K562 (cell line): ENCODE data around the gene ZNF837. TPM values are rescaled to one million over a fixed set of nuclear protein-coding genes. Genes with fewer than 3 reads are reported as not detected.

ENCODE experiments used
- CHD4 ChIP-seq: fragments of 200-600 bp; sonication (generic); IDR thresholded peaks from 3 replicates; pipeline ENCODE4 v1.6.1; 2012; ENCODE audit warnings: low read depth, mild to moderate bottlenecking, mixed read lengths, low read length, inconsistent platforms; ENCODE audit not compliant: insufficient read depth, insufficient replicate concordance, poor library complexity, severe bottlenecking
- CREB1 ChIP-seq, 2 experiments: sonication (generic) in 1 of 2; formaldehyde crosslinking in 1 of 2; IDR thresholded peaks; 2 replicates each; pipeline versions ENCODE4 v1.6.1 to v1.8.0; 2012 to 2022; ENCODE audit warnings: inconsistent platforms in 1 of 2, mild to moderate bottlenecking in 1 of 2, missing genetic modification reagents in 1 of 2, moderate library complexity in 1 of 2
- DDX20 ChIP-seq: fragments of 450-650 bp; IDR thresholded peaks from 2 replicates; pipeline ENCODE4 v1.6.1; 2016; ENCODE audit warnings: missing genetic modification characterization, low read depth, mild to moderate bottlenecking, missing compliant biosample characterization, moderate library complexity
- FOS ChIP-seq: IDR thresholded peaks from 3 replicates; pipeline ENCODE4 v1.6.1; 2011; ENCODE audit not compliant: insufficient read length; ENCODE audit errors: extremely low read depth
- GABPA ChIP-seq: fragments of 200-800 bp; sonication (Bioruptor generic); conservative IDR thresholded peaks from 2 replicates; pipeline ENCODE4 v1.6.1; 2016; ENCODE audit warnings: low read depth, missing genetic modification characterization, missing compliant biosample characterization
- GTF3C2 ChIP-seq: IDR thresholded peaks from 3 replicates; pipeline ENCODE4 v1.6.1; 2011; ENCODE audit warnings: borderline replicate concordance, mild to moderate bottlenecking, moderate library complexity; ENCODE audit not compliant: insufficient read length; ENCODE audit errors: extremely low read depth
- MAZ ChIP-seq, 2 experiments: fragments of 450-650 bp in 1 of 2; sonication (generic) in 1 of 2; formaldehyde crosslinking; IDR thresholded peaks in 1 of 2; conservative IDR thresholded peaks in 1 of 2; 2 replicates each; pipeline versions ENCODE4 v1.4.0 to v1.5.0; 2020; ENCODE audit warnings: mild to moderate bottlenecking in 1 of 2, missing genetic modification reagents in 1 of 2
- NFYB ChIP-seq: IDR thresholded peaks from 2 replicates; pipeline ENCODE4 v1.6.1; 2011; ENCODE audit warnings: mild to moderate bottlenecking, moderate library complexity; ENCODE audit not compliant: insufficient read length; ENCODE audit errors: extremely low read depth
- TEAD1 ChIP-seq, 2 experiments: fragments of 450-650 bp in 1 of 2; sonication (generic) in 1 of 2; formaldehyde crosslinking; IDR thresholded peaks; 2 replicates each; pipeline versions ENCODE4 v1.4.0 to v1.8.0; 2020 to 2022; ENCODE audit warnings: mild to moderate bottlenecking in 2 of 2, missing genetic modification reagents in 1 of 2
- TEAD4 ChIP-seq, 2 experiments: sonication (generic) in 1 of 2; formaldehyde crosslinking in 1 of 2; IDR thresholded peaks; 2 replicates each; pipeline versions ENCODE4 v1.6.1 to v1.8.0; 2012 to 2022; ENCODE audit warnings: borderline replicate concordance in 1 of 2, inconsistent platforms in 1 of 2, low read length in 1 of 2, mild to moderate bottlenecking in 1 of 2, missing genetic modification reagents in 1 of 2
- TRIM28 ChIP-seq: fragments of 450-650 bp; IDR thresholded peaks from 2 replicates; pipeline ENCODE4 v1.6.1; 2017
- USF2 ChIP-seq: sonication (generic); formaldehyde crosslinking; IDR thresholded peaks from 2 replicates; pipeline ENCODE4 v1.5.0; 2020; ENCODE audit warnings: missing genetic modification reagents
- XRCC3 ChIP-seq: fragments of 450-650 bp; IDR thresholded peaks from 2 replicates; pipeline ENCODE4 v1.6.1; 2017; ENCODE audit warnings: mild to moderate bottlenecking, moderate library complexity
- ZBTB34 ChIP-seq: fragments of 250-450 bp; sonication (Bioruptor Pico); IDR thresholded peaks from 2 replicates; pipeline ENCODE4 v1.8.0; 2021; ENCODE audit warnings: mild to moderate bottlenecking, moderate library complexity
- ZFP1 ChIP-seq: fragments of 450-650 bp; formaldehyde crosslinking; IDR thresholded peaks from 2 replicates; pipeline ENCODE4 v1.4.0; 2020; ENCODE audit warnings: mild to moderate bottlenecking, mixed read lengths
- ZNF121 ChIP-seq: sonication (generic); formaldehyde crosslinking; conservative IDR thresholded peaks from 2 replicates; pipeline ENCODE4 v1.8.0; 2022; ENCODE audit warnings: missing genetic modification reagents
- ZNF24 ChIP-seq: fragments of 450-650 bp; IDR thresholded peaks from 2 replicates; pipeline ENCODE4 v1.6.1; 2016
- ZNF444 ChIP-seq: fragments of 250-450 bp; sonication (Bioruptor Pico); IDR thresholded peaks from 2 replicates; pipeline ENCODE4 v1.4.0; 2020; ENCODE audit warnings: mild to moderate bottlenecking, moderate library complexity
- ZNF655 ChIP-seq: fragments of 250-450 bp; sonication (Bioruptor Pico); IDR thresholded peaks from 2 replicates; pipeline ENCODE4 v1.5.0; 2021
- ZNF695 ChIP-seq: fragments of 450-650 bp; formaldehyde crosslinking; IDR thresholded peaks from 2 replicates; pipeline ENCODE4 v1.4.0; 2020; ENCODE audit warnings: mild to moderate bottlenecking, moderate library complexity
- polyA plus RNA-seq, 8 experiments: library from polyadenylated mRNA; depleted of rRNA in 4 of 8; stranded (reverse) in 5 of 8; unstranded in 3 of 8; fragments of >200 nt; fragmentation: Nextera tagmentation in 2 of 8; fragmentation: Illumina TruSeq in 1 of 8; extraction: Ambion mirVana in 2 of 8; extraction: Trizol in 1 of 8; gene quantifications; 2 replicates each; pipeline versions ENCODE4 v1.2.1 to v1.2.3, GENCODE V29; 2011 to 2014; ENCODE audit warnings: inconsistent platforms in 1 of 8, missing spikeins in 1 of 8
- total RNA-seq, 7 experiments: library from RNA; depleted of rRNA in 6 of 7; stranded (reverse); fragments of >200 nt in 6 of 7; fragmentation: Illumina TruSeq in 2 of 7; extraction: Trizol in 2 of 7; gene quantifications; 2 replicates each; pipeline versions ENCODE4 v1.2.1 to v1.2.3, GENCODE V29; 2011 to 2021; ENCODE audit warnings: low replicate concordance in 1 of 7

The ZNF837 gene
- total and polyA plus RNA-seq, 9 of the 15 experiments (the other 6 are each of a cell fraction or from before 2014, with no cell fraction given), result 0.11 to 2.1 (median 0.57) TPM; not detected in 4

GRCh38 chr19:58380662-58381459 is at the start of gene ZNF837 (continued):
- TF ChIP-seq MAZ (CRISPR knock-in tag; conservative IDR thresholded peaks at IDR 0.05 in 1 of 2, IDR thresholded peaks at IDR 0.05 in 1 of 2), result peak; percentile 96 to 97
- TF ChIP-seq ZNF24, result no peak; the same call in none of the 2 replicates
- TF ChIP-seq CREB1 (IDR thresholded peaks at IDR 0.05), result peak; percentile 76
- TF ChIP-seq CREB1 (CRISPR knock-in tag; IDR thresholded peaks at IDR 0.05), result peak; percentile 88
- no peak for TF ChIP-seq XRCC3
- TF ChIP-seq GTF3C2, result no peak
- TF ChIP-seq DDX20, result no peak
- TF ChIP-seq ZNF655, result no peak
- TF ChIP-seq CHD4, result no peak
- TF ChIP-seq TRIM28, result no peak
- no peak for TF ChIP-seq ZBTB34
- 0 out of 2 replicates have a peak, but pooled peaks have one; percentile 19 for TF ChIP-seq TEAD4 (IDR thresholded peaks at IDR 0.05; ENCODE audit: low read length)
- no peak for TF ChIP-seq TEAD4 (CRISPR knock-in tag; IDR thresholded peaks at IDR 0.05; ENCODE audit: borderline replicate concordance)
- peak; percentile 90 for TF ChIP-seq FOS
- TF ChIP-seq TEAD1 (CRISPR knock-in tag; IDR thresholded peaks at IDR 0.05), result peak in 1 of 2 experiments; percentile 35; a peak in 2 of 4 replicates
- no peak for TF ChIP-seq ZNF121
- TF ChIP-seq ZNF444 (CRISPR knock-in tag), result no peak
- TF ChIP-seq ZFP1 (CRISPR knock-in tag), result no peak
- peak; percentile 88 for TF ChIP-seq NFYB
- TF ChIP-seq ZNF695 (CRISPR knock-in tag), result no peak
- peak; percentile 100 for TF ChIP-seq GABPA (tag)
- no peak; the same call in 1 of the 2 replicates for TF ChIP-seq USF2 (CRISPR knock-in tag)
